Stimulated activated CD4-positive, alpha-beta T cell treated with anti-CD3 and anti-CD28 coated beads, Interleukin-15, amount 100 ng/mL, for 24 hours (primary cell): ENCODE measurements around the gene SH3PXD2A.
"Not testable (repeated sequence)": the region's sequence is repeated elsewhere in the genome, so short reads cannot be mapped to it uniquely, and the experiment has no call there.

Experiments used
- DNase-seq: peaks from one replicate; pipeline ENCODE4 v3.0.0-alpha.2; 2020

Gene SH3PXD2A

GRCh38 chr10:103737735-103738367 lies 117.5 kb downstream of the SH3PXD2A start:
- DNase-seq, result no peak

- no peak for DNase-seq
These were observed 118.6 kb downstream of the SH3PXD2A start for GRCh38 chr10:103736763-103737162.

GRCh38 chr10:103736044-103736443 lies 119.3 kb downstream of the SH3PXD2A start:
- no peak for DNase-seq

GRCh38 chr10:103734731-103735130 lies 120.6 kb downstream of the SH3PXD2A start:
- no peak for DNase-seq

DNA sequence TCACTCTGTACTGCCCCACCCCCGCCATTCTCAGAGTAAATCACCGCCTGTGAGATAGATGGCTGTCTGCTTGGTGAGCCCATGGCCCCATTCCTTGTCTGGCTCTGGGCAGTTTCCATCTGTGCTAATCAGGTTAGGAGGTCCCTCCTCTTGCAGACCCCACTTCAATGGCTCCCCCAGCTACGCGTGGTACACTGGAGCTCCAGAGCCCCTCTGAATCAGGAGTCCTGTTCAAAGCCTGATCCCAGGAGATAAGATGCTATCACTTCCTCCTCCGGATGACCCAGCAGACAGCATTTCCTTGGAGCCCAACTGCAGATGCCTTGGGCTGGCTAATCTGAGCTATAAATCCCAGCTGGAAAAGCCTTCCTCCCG lies 122.3 kb downstream of the SH3PXD2A start:
- DNase-seq, result no peak

GRCh38 chr10:103732339-103733044 lies 122.9 kb downstream of the SH3PXD2A start:
- DNase-seq, result no peak

DNA sequence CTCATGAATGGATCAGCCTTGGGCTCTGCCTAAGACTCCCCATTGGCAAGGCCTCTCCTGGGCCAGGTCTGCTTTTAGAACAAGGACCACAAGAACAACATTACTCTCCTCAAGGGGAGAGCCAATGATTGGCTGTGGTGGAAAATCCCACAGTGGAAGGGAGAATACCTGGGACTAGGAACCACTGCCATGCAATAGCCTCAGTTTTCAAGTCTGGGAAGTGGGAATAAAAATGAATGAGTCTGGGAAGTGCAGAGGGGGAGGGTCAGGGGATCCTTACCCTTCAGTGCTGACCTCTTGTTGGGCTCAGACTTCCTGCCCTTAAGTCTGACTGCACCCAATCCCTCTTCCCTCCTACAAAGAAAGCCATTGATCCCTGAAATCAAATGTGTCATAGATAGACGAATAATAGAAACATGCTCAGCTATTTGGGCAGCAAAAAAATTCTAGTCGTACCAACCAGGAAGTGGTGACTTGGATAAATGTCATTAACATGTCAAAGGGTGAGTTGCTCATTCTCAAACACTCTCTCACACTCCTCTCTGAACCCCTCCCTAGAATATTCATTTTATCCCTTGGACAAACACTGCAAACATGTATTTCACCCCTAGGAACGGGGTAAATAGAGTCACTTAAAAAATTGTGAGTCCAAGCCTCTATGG lies 123.6 kb downstream of the SH3PXD2A start:
- no peak for DNase-seq

DNA sequence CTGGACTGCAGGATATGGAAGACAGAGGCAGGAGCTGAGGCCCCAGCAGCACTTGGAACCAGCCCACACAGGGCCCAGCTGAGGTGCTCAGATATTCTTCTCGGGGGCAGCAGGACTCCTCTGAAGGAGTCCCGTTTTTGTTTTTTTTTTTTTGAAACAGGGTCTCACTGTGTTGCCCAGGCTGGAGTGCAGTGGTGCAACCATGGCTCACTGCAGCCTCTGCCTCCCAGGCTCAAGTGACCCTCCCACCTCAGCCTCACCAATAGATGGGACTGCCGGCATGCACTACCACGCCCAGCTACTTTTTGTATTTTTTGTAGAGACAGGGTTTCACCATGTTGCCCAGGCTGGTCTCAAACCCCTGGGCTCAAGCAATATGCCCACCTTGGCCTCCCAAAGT lies 124.3 kb downstream of the SH3PXD2A start:
- not testable (repeated sequence) for DNase-seq

DNA sequence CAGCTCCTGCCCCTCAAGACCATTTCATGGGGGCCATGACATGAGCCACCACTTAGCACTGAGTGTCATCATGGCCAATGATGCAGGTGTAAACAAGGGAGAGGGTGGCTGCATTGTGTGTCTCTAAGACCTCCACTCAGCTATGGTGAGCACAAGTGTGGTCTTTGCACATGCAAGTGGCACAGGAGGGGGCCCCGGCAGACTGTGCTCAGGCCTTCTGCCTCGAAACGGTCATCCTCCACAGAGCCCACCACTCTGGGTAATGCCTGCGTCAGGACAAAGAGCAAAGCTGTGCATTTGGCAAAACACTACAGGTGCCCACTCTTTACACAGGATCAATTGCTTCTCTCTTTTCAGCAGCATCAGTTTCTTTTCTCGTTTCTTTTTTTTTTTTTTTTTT lies 125.5 kb downstream of the SH3PXD2A start:
- no peak for DNase-seq

- no peak for DNase-seq
These were observed 127.2 kb downstream of the SH3PXD2A start for GRCh38 chr10:103727991-103728689.

- DNase-seq, result no peak
These were observed 127.8 kb downstream of the SH3PXD2A start for GRCh38 chr10:103727546-103727963.

- no peak for DNase-seq
These were observed 128.7 kb downstream of the SH3PXD2A start for GRCh38 chr10:103726637-103727036.

GRCh38 chr10:103725242-103725641 lies 130.1 kb downstream of the SH3PXD2A start:
- no peak for DNase-seq

DNA sequence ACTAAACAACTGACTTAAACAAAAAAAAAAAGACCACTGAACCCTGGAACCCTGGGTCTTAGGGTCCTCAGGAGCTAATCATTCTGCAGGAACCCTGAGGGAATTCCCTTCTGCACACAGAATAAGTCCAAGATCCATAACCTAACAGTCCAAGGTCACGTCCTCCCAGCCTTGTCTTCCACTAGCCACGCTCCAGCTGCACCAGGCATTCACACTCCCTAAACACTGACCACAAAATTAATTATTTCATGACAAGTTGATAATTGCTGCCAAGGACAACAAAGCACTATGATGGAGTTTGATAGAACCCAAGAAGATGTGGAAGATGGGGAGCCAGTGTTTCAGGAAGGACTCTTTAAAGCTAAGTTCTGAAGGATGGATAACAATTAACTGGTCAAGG lies 130.6 kb downstream of the SH3PXD2A start:
- DNase-seq, result no peak

DNA sequence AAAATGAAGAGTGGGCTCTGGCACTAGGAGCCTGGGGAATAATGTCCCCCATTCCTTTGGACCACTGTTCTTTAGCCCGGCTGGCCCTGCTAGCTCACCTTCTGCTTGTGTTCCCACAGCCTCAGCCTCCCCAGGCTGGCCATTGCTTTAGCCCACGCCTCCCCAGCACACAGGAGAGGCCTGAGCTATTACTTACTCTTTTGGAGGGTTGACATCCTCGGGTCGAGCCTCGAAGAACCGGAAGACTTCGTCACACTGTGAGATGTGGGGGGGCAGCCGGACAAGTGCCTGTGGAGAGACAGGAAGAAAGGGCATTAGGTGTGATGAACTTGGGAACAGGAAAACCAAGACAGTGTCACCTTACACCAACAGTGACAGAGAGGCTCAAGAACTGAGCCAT lies 131.3 kb downstream of the SH3PXD2A start:
- DNase-seq, result no peak

DNA sequence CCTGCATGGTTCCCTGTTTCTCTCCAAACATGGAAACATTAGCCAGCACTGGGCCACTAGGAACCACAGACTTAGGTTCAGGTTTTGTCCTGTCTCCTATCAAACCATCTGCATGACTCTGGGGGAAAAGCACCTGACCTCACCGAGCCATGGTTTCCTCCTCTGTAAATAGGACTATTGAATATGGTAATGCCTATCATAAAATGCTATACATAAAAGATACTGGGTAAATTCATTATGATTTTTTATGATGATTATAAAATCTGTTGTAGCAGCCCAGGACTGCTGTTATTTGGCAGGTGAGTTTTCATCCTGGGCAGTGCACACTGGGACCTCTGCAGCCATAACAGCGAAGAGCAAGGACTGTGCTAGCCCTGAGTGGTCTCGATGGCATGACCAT lies 131.8 kb downstream of the SH3PXD2A start:
- no peak for DNase-seq

- no peak for DNase-seq
These were observed 132.7 kb downstream of the SH3PXD2A start for GRCh38 chr10:103722632-103723031.

- DNase-seq, result no peak
These were observed 134.4 kb downstream of the SH3PXD2A start for GRCh38 chr10:103720964-103721335.

GRCh38 chr10:103720328-103720963 lies 134.9 kb downstream of the SH3PXD2A start:
- DNase-seq, result no peak

GRCh38 chr10:103719036-103719435 lies 136.3 kb downstream of the SH3PXD2A start:
- DNase-seq, result no peak

DNA sequence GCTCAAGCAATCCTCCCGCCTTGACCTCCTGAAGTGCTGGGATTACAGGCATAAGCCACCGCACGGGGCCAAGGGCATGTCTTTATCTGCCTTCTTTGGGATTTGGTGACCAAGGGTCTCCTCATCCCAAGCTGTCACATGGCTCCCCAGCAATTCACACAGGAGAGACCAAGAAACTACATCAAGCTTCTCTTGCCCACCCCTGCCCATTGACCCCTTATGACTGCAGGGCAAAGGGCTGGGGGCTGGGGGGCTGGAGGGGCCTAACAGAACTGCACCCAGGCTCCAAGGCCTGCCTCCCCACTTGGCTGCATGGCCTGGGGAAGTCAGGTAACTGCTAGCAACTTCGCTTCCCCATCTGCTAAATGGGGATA lies 137.1 kb downstream of the SH3PXD2A start:
- no peak for DNase-seq

DNA sequence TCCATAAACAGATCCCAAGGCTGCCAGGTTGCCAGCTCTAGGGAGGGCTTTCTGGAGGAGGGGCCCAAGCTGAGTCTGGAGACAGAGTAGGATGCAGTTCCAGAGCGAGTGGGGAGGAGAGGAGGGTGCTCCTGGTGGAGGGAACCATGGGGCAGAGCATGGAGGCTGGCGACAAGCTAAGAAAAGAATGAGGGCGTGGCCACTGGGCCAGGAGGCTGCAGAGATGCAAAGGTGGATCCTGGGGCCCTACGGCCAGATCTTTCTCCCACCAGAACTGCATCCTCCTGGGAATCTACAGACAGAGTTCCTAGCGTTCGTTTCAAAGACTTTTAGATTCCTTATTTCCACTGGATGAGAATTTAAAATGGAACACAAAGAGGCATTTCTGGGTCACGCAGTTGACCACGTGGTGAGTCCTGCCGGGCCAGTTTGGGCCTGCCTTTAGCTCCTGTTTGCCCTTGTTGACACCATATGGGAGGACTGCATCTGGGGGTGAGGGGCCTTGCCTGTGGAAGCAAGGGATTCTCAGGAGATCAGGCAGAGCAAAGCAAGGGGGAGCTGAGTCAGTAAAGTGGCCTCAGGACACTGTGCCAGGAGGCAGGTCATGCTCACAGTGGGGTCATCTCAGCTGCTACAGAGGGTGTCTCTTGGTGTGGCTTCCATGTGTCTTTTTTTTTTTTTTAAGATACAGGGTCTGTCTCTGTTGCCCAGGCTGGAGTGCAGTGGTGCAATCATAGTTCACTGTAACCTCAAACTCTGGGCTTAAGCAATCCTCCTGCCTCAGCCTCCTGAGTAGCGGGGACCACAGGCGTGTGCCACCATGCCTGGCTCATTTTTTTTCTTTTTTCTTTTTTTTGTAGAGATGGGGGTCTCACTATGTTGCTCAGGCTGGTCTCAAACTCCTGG lies 137.8 kb downstream of the SH3PXD2A start:
- no peak for DNase-seq
